ENCODE data around the gene INHBB.

INHBB gene

DNA sequence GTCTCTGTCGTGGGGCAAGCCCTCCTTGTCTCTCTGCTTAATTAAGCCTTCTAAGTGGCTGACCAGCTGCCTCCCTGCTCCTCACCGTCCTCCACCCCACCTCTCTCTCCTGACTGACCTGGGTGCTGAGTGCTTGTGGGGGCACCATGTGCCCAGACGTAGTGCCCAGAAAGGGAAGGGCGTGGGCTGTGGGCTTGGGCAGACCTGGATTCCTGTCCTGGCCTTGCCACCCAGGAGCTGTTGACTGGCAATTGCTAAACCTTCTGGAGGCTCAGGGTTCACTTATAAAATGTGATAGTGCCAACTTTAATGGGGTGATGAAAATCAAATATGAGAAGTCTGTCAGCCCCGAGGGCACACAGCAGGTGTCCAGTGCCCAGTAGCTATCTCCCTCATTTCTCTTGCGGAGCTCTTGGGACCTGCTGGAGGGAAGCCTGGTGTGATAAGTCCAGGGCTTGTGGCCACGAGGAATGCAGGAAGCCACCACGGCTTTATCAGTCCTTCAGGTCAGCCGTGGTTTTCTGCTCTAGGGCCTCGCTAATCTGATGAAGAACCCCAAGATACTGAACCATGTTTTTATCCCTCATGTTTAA lies 22.0 kb upstream of the INHBB start:
- no peak for TF ChIP-seq EZH2 (IDR thresholded peaks at IDR 0.05; ENCODE audit: borderline replicate concordance, low read length)
- no peak for TF ChIP-seq CTCF (IDR thresholded peaks at IDR 0.05; ENCODE audit: low read length)
- no peaks in the 10 kb centered on the region for H4K20me1 ChIP-seq (ENCODE audit: insufficient read depth, low read length)
- H3K27me3 ChIP-seq (ENCODE audit: insufficient read depth, low read length) = no peaks in the 10 kb centered on the region; the same call in 1 of the 2 replicates
- H3K9ac ChIP-seq (ENCODE audit: low read length) = no peak overlapping the region
- H3K4me3 ChIP-seq (ENCODE audit: low read depth, low read length, poor library complexity, severe bottlenecking) = no peak overlapping the region
- no peaks in the 10 kb centered on the region for H3K36me3 ChIP-seq (ENCODE audit: insufficient read depth, low read length)
- no peak overlapping the region for H3K27ac ChIP-seq (ENCODE audit: low read depth, low read length, poor library complexity, severe bottlenecking)
- no peak overlapping the region for H2AFZ ChIP-seq (ENCODE audit: low read length)
- H3K4me1 ChIP-seq (ENCODE audit: insufficient read depth, low read length, severe bottlenecking) = peaks cover 9% of the 10 kb centered on the region
- H3K9me3 ChIP-seq (ENCODE audit: low read length) = no peaks in the 10 kb centered on the region
- H3F3A ChIP-seq (ENCODE audit: insufficient read depth, low read length) = no peaks in the 10 kb centered on the region
- H3K9me2 ChIP-seq (ENCODE audit: low read depth, low read length) = no peaks in the 10 kb centered on the region
- no peak overlapping the region for H3K4me2 ChIP-seq (ENCODE audit: low read length)
- H3K79me2 ChIP-seq (ENCODE audit: insufficient read depth, low read length) = no peaks in the 10 kb centered on the region

- H3K4me2 ChIP-seq (ENCODE audit: low read length) = no peak overlapping the region
- H3F3A ChIP-seq (ENCODE audit: insufficient read depth, low read length) = no peaks in the 10 kb centered on the region
- no peak overlapping the region for H3K4me3 ChIP-seq (ENCODE audit: low read depth, low read length, poor library complexity, severe bottlenecking)
- no peaks in the 10 kb centered on the region for H3K79me2 ChIP-seq (ENCODE audit: insufficient read depth, low read length)
- H3K36me3 ChIP-seq (ENCODE audit: insufficient read depth, low read length) = no peaks in the 10 kb centered on the region
- H3K4me1 ChIP-seq (ENCODE audit: insufficient read depth, low read length, severe bottlenecking) = peaks cover 9% of the 10 kb centered on the region
- no peak overlapping the region for H2AFZ ChIP-seq (ENCODE audit: low read length)
- H3K9me2 ChIP-seq (ENCODE audit: low read depth, low read length) = no peaks in the 10 kb centered on the region
- H3K9ac ChIP-seq (ENCODE audit: low read length) = no peak overlapping the region
- H3K27me3 ChIP-seq (ENCODE audit: insufficient read depth, low read length) = no peaks in the 10 kb centered on the region; the same call in 1 of the 2 replicates
- no peak for TF ChIP-seq CTCF (IDR thresholded peaks at IDR 0.05; ENCODE audit: low read length)
- TF ChIP-seq EZH2 (IDR thresholded peaks at IDR 0.05; ENCODE audit: borderline replicate concordance, low read length) = no peak
- no peaks in the 10 kb centered on the region for H3K9me3 ChIP-seq (ENCODE audit: low read length)
- no peak overlapping the region for H3K27ac ChIP-seq (ENCODE audit: low read depth, low read length, poor library complexity, severe bottlenecking)
- H4K20me1 ChIP-seq (ENCODE audit: insufficient read depth, low read length) = no peaks in the 10 kb centered on the region
These were observed 21.0 kb upstream of the INHBB start for GRCh38 chr2:120324933-120325332.

DNA sequence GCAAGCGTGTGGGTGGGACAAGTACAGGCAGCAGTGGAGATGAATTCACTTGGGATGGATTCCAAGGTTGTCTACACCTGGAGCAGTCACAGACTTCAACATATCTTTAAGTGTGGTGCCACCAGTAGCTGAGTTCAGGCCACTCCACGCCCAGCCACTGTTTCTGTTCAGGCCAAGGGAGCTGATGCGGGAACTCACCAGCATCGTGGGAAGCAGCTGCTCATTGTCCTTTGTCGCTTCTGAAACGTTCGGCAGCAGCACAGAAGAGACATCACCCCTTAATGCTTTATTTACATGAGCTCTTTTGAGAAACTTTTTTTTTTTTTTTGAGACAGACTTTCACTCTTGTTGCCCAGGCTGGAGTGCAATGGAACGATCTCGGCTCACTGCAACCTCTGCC lies 19.9 kb upstream of the INHBB start:
- Histone ChIP-seq H3K4me1 (ENCODE audit: insufficient read depth, low read length, severe bottlenecking) (peaks cover 9% of the 10 kb centered on the region), H3K79me2 (ENCODE audit: insufficient read depth, low read length) (no peaks in the 10 kb centered on the region), H3K27ac (ENCODE audit: low read depth, low read length, poor library complexity, severe bottlenecking) (no peak overlapping the region), H3F3A (ENCODE audit: insufficient read depth, low read length) (no peaks in the 10 kb centered on the region), H3K4me3 (ENCODE audit: low read depth, low read length, poor library complexity, severe bottlenecking) (no peak overlapping the region), H2AFZ (ENCODE audit: low read length) (no peak overlapping the region), H3K9me3 (ENCODE audit: low read length) (no peaks in the 10 kb centered on the region), H3K9me2 (ENCODE audit: low read depth, low read length) (no peaks in the 10 kb centered on the region), H4K20me1 (ENCODE audit: insufficient read depth, low read length) (no peaks in the 10 kb centered on the region), H3K4me2 (ENCODE audit: low read length) (no peak overlapping the region), H3K36me3 (ENCODE audit: insufficient read depth, low read length) (no peaks in the 10 kb centered on the region), H3K9ac (ENCODE audit: low read length) (no peak overlapping the region), H3K27me3 (ENCODE audit: insufficient read depth, low read length) (peaks cover 4% of the 10 kb centered on the region; the same call in 1 of the 2 replicates)
- TF ChIP-seq CTCF (IDR thresholded peaks at IDR 0.05; ENCODE audit: low read length) = no peak
- TF ChIP-seq EZH2 (IDR thresholded peaks at IDR 0.05; ENCODE audit: borderline replicate concordance, low read length) = no peak
